SK-N-SH (cell line): ENCODE results near the gene PXN. TPM values are rescaled to one million over a fixed set of nuclear protein-coding genes. Genes with fewer than 3 reads are reported as not detected.

ENCODE experiments used
- CTCF ChIA-PET: fragments of 300-600, 350-600 bp; formaldehyde crosslinking; extraction: SDS; loops from one replicate; lab custom pipeline; 2021; lab: Yijun Ruan, JAX
- POLR2A ChIA-PET: fragments of 350-600 bp; sonication (Branson Sonifier 250); formaldehyde crosslinking; extraction: SDS; loops from one replicate; lab custom pipeline; 2020; ENCODE audit warnings: antibody characterized with exemption, inconsistent platforms; lab: Yijun Ruan, JAX
- DNase-seq: peaks from one replicate; pipeline ENCODE4 v3.0.0; 2012
- H2AFZ ChIP-seq: fragments of 200-600 bp; sonication (generic); 2 replicates; pipeline ENCODE4 v1.8.1; 2016; ENCODE audit warnings: antibody characterized with exemption, mild to moderate bottlenecking, low read depth
- H3F3A ChIP-seq: fragments of 200-600 bp; sonication (generic); replicated peaks from 2 replicates; pipeline ENCODE3; 2016; ENCODE audit warnings: antibody characterized with exemption, mild to moderate bottlenecking; ENCODE audit not compliant: insufficient read depth
- H3K27ac ChIP-seq, 2 experiments: fragments of 200-500 bp in 1 of 2; fragments of 200-600 bp in 1 of 2; sonication (Bioruptor generic) in 1 of 2; sonication (generic), shearing (Covaris generic) in 1 of 2; 2 replicates each; pipeline versions ENCODE4 v1.5.1 to v1.6.1; 2014 to 2016; ENCODE audit warnings: low read depth in 2 of 2, inconsistent platforms in 1 of 2, low read length in 1 of 2, mild to moderate bottlenecking in 1 of 2, mixed read lengths in 1 of 2
- H3K27me3 ChIP-seq: fragments of 200-600 bp; sonication (generic), shearing (Covaris generic); 2 replicates; pipeline ENCODE4 v1.6.1; 2016; ENCODE audit warnings: mixed run types; ENCODE audit not compliant: insufficient read depth
- H3K36me3 ChIP-seq, 2 experiments: fragments of 200-500 bp in 1 of 2; fragments of 200-600 bp in 1 of 2; sonication (Bioruptor generic) in 1 of 2; sonication (generic) in 1 of 2; replicated peaks in 1 of 2; 2 replicates each; pipeline versions ENCODE3 to v1.5.1; 2014 to 2016; ENCODE audit warnings: low read length in 1 of 2, mild to moderate bottlenecking in 1 of 2; ENCODE audit not compliant: insufficient read depth in 2 of 2, control insufficient read depth in 1 of 2
- H3K4me1 ChIP-seq, 2 experiments: fragments of 200-500 bp in 1 of 2; fragments of 200-600 bp in 1 of 2; sonication (Bioruptor generic) in 1 of 2; sonication (generic), shearing (Covaris generic) in 1 of 2; 2 replicates each; pipeline versions ENCODE4 v1.5.1 to v1.6.1; 2014 to 2016; ENCODE audit warnings: low read depth in 1 of 2, low read length in 1 of 2, mixed run types in 1 of 2; ENCODE audit not compliant: insufficient read depth in 2 of 2, control insufficient read depth in 1 of 2
- H3K4me2 ChIP-seq: fragments of 200-600 bp; sonication (generic), shearing (Covaris generic); 2 replicates; pipeline ENCODE4 v1.6.1; 2017; ENCODE audit warnings: mixed run types
- H3K4me3 ChIP-seq, 2 experiments: fragments of 200-500 bp in 1 of 2; fragments of 200-600 bp in 1 of 2; sonication (Bioruptor generic) in 1 of 2; sonication (generic), shearing (Covaris generic) in 1 of 2; 2 replicates each; pipeline versions ENCODE4 v1.5.1 to v1.8.1; 2014 to 2016; ENCODE audit warnings: low read depth in 2 of 2, inconsistent platforms in 1 of 2, low read length in 1 of 2, mild to moderate bottlenecking in 1 of 2, mixed read lengths in 1 of 2, moderate library complexity in 1 of 2
- H3K79me2 ChIP-seq: fragments of 200-600 bp; sonication (generic); 2 replicates; pipeline ENCODE4 v1.8.1; 2017; ENCODE audit warnings: mild to moderate bottlenecking; ENCODE audit not compliant: insufficient read depth
- H3K9ac ChIP-seq: fragments of 200-600 bp; sonication (generic); 2 replicates; pipeline ENCODE4 v1.6.1; 2017; ENCODE audit warnings: mixed run types
- H3K9me2 ChIP-seq: fragments of 200-600 bp; sonication (generic); 2 replicates; pipeline ENCODE4 v1.6.1; 2017; ENCODE audit warnings: mixed run types
- H3K9me3 ChIP-seq: fragments of 200-600 bp; sonication (generic); 2 replicates; pipeline ENCODE4 v1.6.1; 2017; ENCODE audit warnings: mixed run types, mild to moderate bottlenecking, moderate library complexity
- H4K20me1 ChIP-seq: fragments of 200-600 bp; sonication (generic); 2 replicates; pipeline ENCODE4 v1.6.1; 2017; ENCODE audit warnings: mild to moderate bottlenecking, mixed run types; ENCODE audit not compliant: insufficient read depth
- CHD2 ChIP-seq: fragments of 150-350 bp; IDR thresholded peaks from 2 replicates; pipeline ENCODE4 v1.6.1; 2018; ENCODE audit warnings: low read length; ENCODE audit not compliant: partially characterized antibody
- ELF1 ChIP-seq: IDR thresholded peaks from 2 replicates; pipeline ENCODE4 v1.4.0; 2012
- FOSL2 ChIP-seq: IDR thresholded peaks from 2 replicates; pipeline ENCODE4 v1.4.0; 2012; ENCODE audit warnings: low read depth, mild to moderate bottlenecking, moderate library complexity, borderline replicate concordance
- MXI1 ChIP-seq: IDR thresholded peaks from 2 replicates; pipeline ENCODE4 v1.6.1; 2012; ENCODE audit warnings: mild to moderate bottlenecking, low read depth, low read length, improper control_type of control experiment
- NFIC ChIP-seq: IDR thresholded peaks from 2 replicates; pipeline ENCODE4 v1.4.0; 2012; ENCODE audit warnings: borderline replicate concordance
- NRF1 ChIP-seq: IDR thresholded peaks from 2 replicates; pipeline ENCODE4 v1.6.1; 2012; ENCODE audit warnings: low read depth, mild to moderate bottlenecking, low read length
- RAD21 ChIP-seq: IDR thresholded peaks from 2 replicates; pipeline ENCODE4 v1.6.1; 2012; ENCODE audit warnings: mild to moderate bottlenecking, low read length
- RFX5 ChIP-seq: IDR thresholded peaks from 2 replicates; pipeline ENCODE4 v1.6.1; 2012; ENCODE audit warnings: mild to moderate bottlenecking, improper control_type of control experiment, low read length
- SMC3 ChIP-seq: IDR thresholded peaks from 2 replicates; pipeline ENCODE4 v1.6.1; 2012; ENCODE audit warnings: low read depth, low read length, improper control_type of control experiment
- TEAD4 ChIP-seq: IDR thresholded peaks from 2 replicates; pipeline ENCODE4 v1.4.0; 2012; ENCODE audit warnings: mild to moderate bottlenecking, borderline replicate concordance; ENCODE audit not compliant: insufficient read depth
- YY1 ChIP-seq: IDR thresholded peaks from 2 replicates; pipeline ENCODE4 v1.4.0; 2012; ENCODE audit warnings: low read depth, mild to moderate bottlenecking
- WGBS: methylation state at CpG from one replicate; pipeline ENCODE4 v1.1.6; 2017; ENCODE audit warnings: low lambda C conversion rate; 5-methylcytosine and 5-hydroxymethylcytosine counted together
- polyA plus RNA-seq, 3 experiments: library from polyadenylated mRNA; depleted of rRNA; stranded (reverse); fragments of >200 nt; gene quantifications; 2 replicates each; pipeline ENCODE4 v1.2.3, GENCODE V29; 2012
- TF ChIP-seq, protein P1 (sequence below): IDR thresholded peaks from 2 replicates; pipeline ENCODE4; 2012
- TF ChIP-seq, protein P2 (sequence below): fragments of 200-600 bp; sonication (generic); IDR thresholded peaks from 2 replicates; pipeline ENCODE4 v1.6.1; 2017; ENCODE audit warnings: antibody characterized with exemption, mild to moderate bottlenecking, moderate library complexity
- TF ChIP-seq, protein P3 (sequence below): IDR thresholded peaks from 2 replicates; pipeline ENCODE4 v1.4.0; 2012; ENCODE audit warnings: low read depth, borderline replicate concordance
- TF ChIP-seq, protein P4 (sequence below): fragments of 150-350 bp; IDR thresholded peaks from 2 replicates; pipeline ENCODE4 v1.6.1; 2016; ENCODE audit warnings: mild to moderate bottlenecking, low read depth, low read length
- TF ChIP-seq, protein P5 (sequence below): IDR thresholded peaks from 2 replicates; pipeline ENCODE4 v1.4.0; 2012; ENCODE audit warnings: low read depth

Gene PXN
- polyA plus RNA-seq (2012; rRNA removed), result 63.0 and 89.0 TPM in 2 replicates
- 56.9 and 70.1 TPM in 2 replicates for polyA plus RNA-seq (2012; cell fraction: cytosol; rRNA removed)
- polyA plus RNA-seq (2012; cell fraction: nucleus; rRNA removed), result 269 and 301 TPM in 2 replicates

DNA sequence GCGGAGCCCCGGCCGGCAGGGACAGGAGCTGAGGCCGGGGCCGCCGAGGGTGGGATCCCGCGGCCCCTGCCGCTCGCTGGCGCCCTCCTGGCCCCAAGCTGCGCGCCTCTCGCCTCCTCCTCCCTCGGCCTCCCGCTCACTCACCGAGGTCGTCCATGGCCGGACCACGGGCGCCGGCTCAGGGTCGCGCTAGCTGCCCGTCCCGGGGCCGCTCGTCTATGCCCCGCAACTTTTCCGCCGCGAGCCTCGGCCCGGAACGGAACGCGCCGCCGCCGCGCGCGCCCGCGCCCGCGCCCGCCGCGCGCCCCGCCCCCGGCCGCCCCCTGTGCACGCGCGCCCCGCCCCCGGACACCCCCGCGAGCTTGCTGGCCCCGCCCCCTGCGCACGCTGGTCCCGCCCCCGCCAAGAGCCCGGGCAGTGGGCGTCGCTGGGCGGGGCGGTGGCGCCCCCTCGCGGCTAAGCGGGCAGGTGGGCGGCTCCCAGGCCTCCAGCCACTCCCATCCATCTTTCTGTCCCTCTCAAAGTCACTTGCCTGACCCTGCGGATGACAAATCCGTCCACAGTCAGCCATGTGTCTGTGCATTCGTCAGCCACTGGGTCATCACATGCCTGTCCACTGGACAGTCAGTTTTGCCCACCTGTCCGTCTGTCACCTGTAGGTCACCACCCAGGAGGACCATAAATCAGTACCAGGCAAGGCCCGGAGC lies at the start of gene PXN:
TSS of gene PXN (minus strand) at position 258 of the 707 bp plus-strand sequence. CDS start at position 157, 101 bp downstream.
- TF ChIP-seq, protein P1, sequence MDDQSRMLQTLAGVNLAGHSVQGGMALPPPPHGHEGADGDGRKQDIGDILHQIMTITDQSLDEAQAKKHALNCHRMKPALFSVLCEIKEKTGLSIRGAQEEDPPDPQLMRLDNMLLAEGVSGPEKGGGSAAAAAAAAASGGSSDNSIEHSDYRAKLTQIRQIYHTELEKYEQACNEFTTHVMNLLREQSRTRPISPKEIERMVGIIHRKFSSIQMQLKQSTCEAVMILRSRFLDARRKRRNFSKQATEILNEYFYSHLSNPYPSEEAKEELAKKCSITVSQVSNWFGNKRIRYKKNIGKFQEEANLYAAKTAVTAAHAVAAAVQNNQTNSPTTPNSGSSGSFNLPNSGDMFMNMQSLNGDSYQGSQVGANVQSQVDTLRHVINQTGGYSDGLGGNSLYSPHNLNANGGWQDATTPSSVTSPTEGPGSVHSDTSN, result peak; percentile 46; the same call in 1 of the 2 replicates
- no peak for TF ChIP-seq YY1
- TF ChIP-seq RAD21, result peak; percentile 87
- TF ChIP-seq CHD2, result no peak
- peak; percentile 45 for TF ChIP-seq NRF1
- TF ChIP-seq, protein P2, sequence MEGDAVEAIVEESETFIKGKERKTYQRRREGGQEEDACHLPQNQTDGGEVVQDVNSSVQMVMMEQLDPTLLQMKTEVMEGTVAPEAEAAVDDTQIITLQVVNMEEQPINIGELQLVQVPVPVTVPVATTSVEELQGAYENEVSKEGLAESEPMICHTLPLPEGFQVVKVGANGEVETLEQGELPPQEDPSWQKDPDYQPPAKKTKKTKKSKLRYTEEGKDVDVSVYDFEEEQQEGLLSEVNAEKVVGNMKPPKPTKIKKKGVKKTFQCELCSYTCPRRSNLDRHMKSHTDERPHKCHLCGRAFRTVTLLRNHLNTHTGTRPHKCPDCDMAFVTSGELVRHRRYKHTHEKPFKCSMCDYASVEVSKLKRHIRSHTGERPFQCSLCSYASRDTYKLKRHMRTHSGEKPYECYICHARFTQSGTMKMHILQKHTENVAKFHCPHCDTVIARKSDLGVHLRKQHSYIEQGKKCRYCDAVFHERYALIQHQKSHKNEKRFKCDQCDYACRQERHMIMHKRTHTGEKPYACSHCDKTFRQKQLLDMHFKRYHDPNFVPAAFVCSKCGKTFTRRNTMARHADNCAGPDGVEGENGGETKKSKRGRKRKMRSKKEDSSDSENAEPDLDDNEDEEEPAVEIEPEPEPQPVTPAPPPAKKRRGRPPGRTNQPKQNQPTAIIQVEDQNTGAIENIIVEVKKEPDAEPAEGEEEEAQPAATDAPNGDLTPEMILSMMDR, result peak; percentile 73
- TF ChIP-seq, protein P3, sequence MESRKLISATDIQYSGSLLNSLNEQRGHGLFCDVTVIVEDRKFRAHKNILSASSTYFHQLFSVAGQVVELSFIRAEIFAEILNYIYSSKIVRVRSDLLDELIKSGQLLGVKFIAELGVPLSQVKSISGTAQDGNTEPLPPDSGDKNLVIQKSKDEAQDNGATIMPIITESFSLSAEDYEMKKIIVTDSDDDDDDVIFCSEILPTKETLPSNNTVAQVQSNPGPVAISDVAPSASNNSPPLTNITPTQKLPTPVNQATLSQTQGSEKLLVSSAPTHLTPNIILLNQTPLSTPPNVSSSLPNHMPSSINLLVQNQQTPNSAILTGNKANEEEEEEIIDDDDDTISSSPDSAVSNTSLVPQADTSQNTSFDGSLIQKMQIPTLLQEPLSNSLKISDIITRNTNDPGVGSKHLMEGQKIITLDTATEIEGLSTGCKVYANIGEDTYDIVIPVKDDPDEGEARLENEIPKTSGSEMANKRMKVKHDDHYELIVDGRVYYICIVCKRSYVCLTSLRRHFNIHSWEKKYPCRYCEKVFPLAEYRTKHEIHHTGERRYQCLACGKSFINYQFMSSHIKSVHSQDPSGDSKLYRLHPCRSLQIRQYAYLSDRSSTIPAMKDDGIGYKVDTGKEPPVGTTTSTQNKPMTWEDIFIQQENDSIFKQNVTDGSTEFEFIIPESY, result no peak
- TF ChIP-seq SMC3, result peak; percentile 96
- no peak for TF ChIP-seq TEAD4
- TF ChIP-seq FOSL2, result no peak
- TF ChIP-seq, protein P4, sequence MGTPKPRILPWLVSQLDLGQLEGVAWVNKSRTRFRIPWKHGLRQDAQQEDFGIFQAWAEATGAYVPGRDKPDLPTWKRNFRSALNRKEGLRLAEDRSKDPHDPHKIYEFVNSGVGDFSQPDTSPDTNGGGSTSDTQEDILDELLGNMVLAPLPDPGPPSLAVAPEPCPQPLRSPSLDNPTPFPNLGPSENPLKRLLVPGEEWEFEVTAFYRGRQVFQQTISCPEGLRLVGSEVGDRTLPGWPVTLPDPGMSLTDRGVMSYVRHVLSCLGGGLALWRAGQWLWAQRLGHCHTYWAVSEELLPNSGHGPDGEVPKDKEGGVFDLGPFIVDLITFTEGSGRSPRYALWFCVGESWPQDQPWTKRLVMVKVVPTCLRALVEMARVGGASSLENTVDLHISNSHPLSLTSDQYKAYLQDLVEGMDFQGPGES, result no peak
- TF ChIP-seq ELF1, result no peak
- TF ChIP-seq NFIC, result no peak
- TF ChIP-seq MXI1, result peak; percentile 57; the same call in 1 of the 2 replicates
- TF ChIP-seq, protein P5, sequence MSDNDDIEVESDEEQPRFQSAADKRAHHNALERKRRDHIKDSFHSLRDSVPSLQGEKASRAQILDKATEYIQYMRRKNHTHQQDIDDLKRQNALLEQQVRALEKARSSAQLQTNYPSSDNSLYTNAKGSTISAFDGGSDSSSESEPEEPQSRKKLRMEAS, result 0 out of 2 replicates have a peak, but pooled peaks have one; percentile 19
- no peak for TF ChIP-seq RFX5
- H3K36me3 ChIP-seq, result peaks cover 2 to 7% of the 10 kb centered on the region in 2 experiments
- POLR2A ChIA-PET, result interaction anchor here (0.6 to 6.9 kb wide), 6 partner anchors 9 to 65 kb away, joined by 3 to 53 read pairs (median 14); partner anchors contain the start of genes RNU4-1, RNU4-2 and RPLP0
- no peaks in the 10 kb centered on the region for H3K27me3 ChIP-seq
- CTCF ChIA-PET, result interaction anchor here (0.7 to 21.5 kb wide), 24 partner anchors 8 to 178 kb away, joined by 3 to 618 read pairs (median 4); partner anchors contain the start of genes RNU4-2, RPLP0 and SIRT4
- H3K4me3 ChIP-seq, result peak within 1 kb of the TSS; percentile 73 to 83
- H2AFZ ChIP-seq, result peak within 1 kb of the TSS; percentile 35; the same call in 1 of the 2 replicates
- H3K4me1 ChIP-seq, result peaks cover 22 to 27% of the 10 kb centered on the region in 2 experiments; a peak in 3 of 4 replicates
- H3K4me2 ChIP-seq, result peak within 1 kb of the TSS; percentile 96
- H3K79me2 ChIP-seq, result peaks cover 48% of the 10 kb centered on the region
- no peaks in the 10 kb centered on the region for H3K9me3 ChIP-seq
- peak within 1 kb of the TSS; percentile 51 to 57; a peak in 2 of 4 replicates for H3K27ac ChIP-seq
- H3K9ac ChIP-seq, result peak within 1 kb of the TSS; percentile 92
- 18% methylated on average over 7 of the region's 81 CpGs for WGBS
- peaks cover 38% of the 10 kb centered on the region for H4K20me1 ChIP-seq
- DNase-seq, result peak; percentile 100
- peaks cover 6% of the 10 kb centered on the region for H3F3A ChIP-seq
- H3K9me2 ChIP-seq, result no peaks in the 10 kb centered on the region
